GM23338 (cell line): ENCODE data around the gene FBLN2. TPM values are rescaled to one million over a fixed set of nuclear protein-coding genes. Genes with fewer than 3 reads are reported as not detected.

ENCODE experiments used
- ATAC-seq: fragments of 200-7000 bp; cut with Tn5 transposase; 3 replicates; pipeline ENCODE4 v1.9.1; 2020
- DNase-seq: peaks from one replicate; pipeline ENCODE4 v3.0.0-alpha.2; 2015; ENCODE audit warnings: low spot score
- H2AFZ ChIP-seq: fragments of 200-600 bp; sonication (generic); 2 replicates; pipeline ENCODE4 v1.8.0; 2016; ENCODE audit warnings: antibody characterized with exemption, mild to moderate bottlenecking, moderate library complexity
- H3F3A ChIP-seq: fragments of 200-600 bp; sonication (generic); replicated peaks from 2 replicates; pipeline ENCODE4 v1.8.0; 2017; ENCODE audit warnings: antibody characterized with exemption, mixed run types, low read depth
- H3K27ac ChIP-seq: fragments of 200-600 bp; sonication (generic); 2 replicates; pipeline ENCODE4 v1.6.1; 2016; ENCODE audit warnings: low read depth
- H3K27me3 ChIP-seq: fragments of 200-600 bp; sonication (generic); 2 replicates; pipeline ENCODE4 v1.8.0; 2016; ENCODE audit warnings: mild to moderate bottlenecking, mixed run types, moderate library complexity; ENCODE audit not compliant: insufficient read depth
- H3K36me3 ChIP-seq: fragments of 200-600 bp; sonication (generic); 2 replicates; pipeline ENCODE4 v1.8.0; 2016; ENCODE audit warnings: mild to moderate bottlenecking; ENCODE audit not compliant: insufficient read depth
- H3K4me1 ChIP-seq: fragments of 200-600 bp; sonication (generic); 2 replicates; pipeline ENCODE4 v1.8.0; 2016; ENCODE audit warnings: mild to moderate bottlenecking, moderate library complexity; ENCODE audit not compliant: insufficient read depth
- H3K4me2 ChIP-seq: fragments of 200-600 bp; sonication (generic); 2 replicates; pipeline ENCODE4 v1.7.1; 2017; ENCODE audit warnings: mixed run types
- H3K4me3 ChIP-seq: fragments of 200-600 bp; sonication (generic); 2 replicates; pipeline ENCODE4 v1.6.1; 2016; ENCODE audit warnings: mixed run types
- H3K79me2 ChIP-seq: fragments of 200-600 bp; sonication (generic); replicated peaks from 2 replicates; pipeline ENCODE4 v1.8.0; 2017; ENCODE audit warnings: mild to moderate bottlenecking; ENCODE audit not compliant: insufficient read depth
- H3K9me2 ChIP-seq: fragments of 200-600 bp; sonication (generic); 2 replicates; pipeline ENCODE4 v1.8.0; 2017; ENCODE audit not compliant: insufficient read depth
- H4K20me1 ChIP-seq: fragments of 200-600 bp; sonication (generic); replicated peaks from 2 replicates; pipeline ENCODE4 v1.8.0; 2017; ENCODE audit warnings: mild to moderate bottlenecking; ENCODE audit not compliant: insufficient read depth
- H3K27ac Mint-ChIP-seq: 2 replicates; pipeline ENCODE4 v1.8.0; 2020; ENCODE audit warnings: inconsistent platforms, mild to moderate bottlenecking, moderate library complexity, mixed read lengths
- H3K27me3 Mint-ChIP-seq: 3 replicates; pipeline ENCODE4 v1.8.0; 2022; ENCODE audit warnings: low read depth, mild to moderate bottlenecking, moderate library complexity, mixed read lengths, inconsistent platforms; ENCODE audit not compliant: insufficient read depth, poor library complexity
- H3K36me3 Mint-ChIP-seq: 3 replicates; pipeline ENCODE4 v1.8.0; 2021; ENCODE audit warnings: low read depth, mild to moderate bottlenecking, inconsistent platforms, moderate library complexity, mixed read lengths
- H3K4me1 Mint-ChIP-seq: 3 replicates; pipeline ENCODE4 v1.8.0; 2020; ENCODE audit warnings: mild to moderate bottlenecking, inconsistent platforms, mixed read lengths
- H3K4me3 Mint-ChIP-seq: 3 replicates; pipeline ENCODE4 v1.8.0; 2021; ENCODE audit warnings: moderate library complexity, mild to moderate bottlenecking, inconsistent platforms, mixed read lengths
- H3K9me3 Mint-ChIP-seq: 3 replicates; pipeline ENCODE4 v1.8.0; 2020; ENCODE audit warnings: moderate library complexity, mild to moderate bottlenecking, inconsistent platforms, mixed read lengths
- CREB1 ChIP-seq: fragments of 250-450 bp; sonication (Bioruptor Pico); IDR thresholded peaks from 2 replicates; pipeline ENCODE4 v1.5.0; 2020; ENCODE audit warnings: low read depth, mild to moderate bottlenecking, moderate library complexity
- CTCF ChIP-seq, 2 experiments: fragments of 200-600 bp in 1 of 2; sonication (generic) in 1 of 2; conservative IDR thresholded peaks; 2 replicates each; pipeline versions ENCODE4 v1.5.1 to v1.6.1; 2016 to 2017; ENCODE audit warnings: antibody characterized with exemption in 2 of 2, low read depth in 2 of 2, mild to moderate bottlenecking in 2 of 2, moderate library complexity in 1 of 2
- EZH2 ChIP-seq: fragments of 200-600 bp; sonication (generic); IDR thresholded peaks from one replicate; pipeline ENCODE4 v1.8.0; 2017; ENCODE audit warnings: antibody characterized with exemption, mild to moderate bottlenecking, low read depth; ENCODE audit not compliant: unreplicated experiment
- EZH2phosphoT487 ChIP-seq: fragments of 200-600 bp; sonication (generic); IDR thresholded peaks from one replicate; pipeline ENCODE4 v1.8.1; 2018; ENCODE audit warnings: antibody characterized with exemption; ENCODE audit not compliant: unreplicated experiment
- JUNB ChIP-seq: IDR thresholded peaks from one replicate; pipeline ENCODE4 v1.6.1; 2016; ENCODE audit warnings: antibody characterized with exemption; ENCODE audit not compliant: unreplicated experiment
- NANOG ChIP-seq: IDR thresholded peaks from 2 replicates; pipeline ENCODE4 v1.6.1; 2016; ENCODE audit warnings: antibody characterized with exemption, borderline replicate concordance
- POLR2AphosphoS5 ChIP-seq: IDR thresholded peaks from 2 replicates; pipeline ENCODE4 v1.6.1; 2016; ENCODE audit warnings: antibody characterized with exemption, low read depth
- STAT1 ChIP-seq: IDR thresholded peaks from one replicate; pipeline ENCODE4 v1.6.1; 2016; ENCODE audit warnings: antibody characterized with exemption; ENCODE audit not compliant: unreplicated experiment
- ZNF114 ChIP-seq: fragments of 250-450 bp; sonication (Bioruptor Pico); IDR thresholded peaks from 2 replicates; pipeline ENCODE4 v1.5.0; 2020; ENCODE audit warnings: mild to moderate bottlenecking, moderate library complexity
- ZNF331 ChIP-seq: fragments of 250-450 bp; sonication (Bioruptor Pico); IDR thresholded peaks from 2 replicates; pipeline ENCODE4 v1.5.0; 2020; ENCODE audit warnings: low read depth, mild to moderate bottlenecking, moderate library complexity
- polyA plus RNA-seq: library from polyadenylated mRNA; unstranded; fragments of >200 nt; fragmentation: Nextera tagmentation; extraction: Ambion mirVana; gene quantifications from 2 replicates; pipeline ENCODE4 v1.2.1, GENCODE V29; 2016
- total RNA-seq: library from RNA; depleted of rRNA; stranded (reverse); fragments of >200 nt; shearing (Covaris generic); gene quantifications from 2 replicates; pipeline ENCODE4 v1.2.3, GENCODE V29; 2014
- TF ChIP-seq, protein P1 (sequence below): IDR thresholded peaks from one replicate; pipeline ENCODE4 v1.6.1; 2018; ENCODE audit warnings: antibody characterized with exemption; ENCODE audit not compliant: unreplicated experiment
- TF ChIP-seq, protein P2 (sequence below): fragments of 250-450 bp; sonication (Bioruptor Pico); IDR thresholded peaks from 2 replicates; pipeline ENCODE4 v1.5.0; 2020; ENCODE audit warnings: mild to moderate bottlenecking, moderate library complexity
- TF ChIP-seq, protein P3 (sequence below): IDR thresholded peaks from 2 replicates; pipeline ENCODE4 v1.6.1; 2016; ENCODE audit warnings: antibody characterized with exemption

FBLN2 gene
- total and polyA plus RNA-seq, 2 experiments from 2014 or later = 18.8 to 26.8 TPM

DNA sequence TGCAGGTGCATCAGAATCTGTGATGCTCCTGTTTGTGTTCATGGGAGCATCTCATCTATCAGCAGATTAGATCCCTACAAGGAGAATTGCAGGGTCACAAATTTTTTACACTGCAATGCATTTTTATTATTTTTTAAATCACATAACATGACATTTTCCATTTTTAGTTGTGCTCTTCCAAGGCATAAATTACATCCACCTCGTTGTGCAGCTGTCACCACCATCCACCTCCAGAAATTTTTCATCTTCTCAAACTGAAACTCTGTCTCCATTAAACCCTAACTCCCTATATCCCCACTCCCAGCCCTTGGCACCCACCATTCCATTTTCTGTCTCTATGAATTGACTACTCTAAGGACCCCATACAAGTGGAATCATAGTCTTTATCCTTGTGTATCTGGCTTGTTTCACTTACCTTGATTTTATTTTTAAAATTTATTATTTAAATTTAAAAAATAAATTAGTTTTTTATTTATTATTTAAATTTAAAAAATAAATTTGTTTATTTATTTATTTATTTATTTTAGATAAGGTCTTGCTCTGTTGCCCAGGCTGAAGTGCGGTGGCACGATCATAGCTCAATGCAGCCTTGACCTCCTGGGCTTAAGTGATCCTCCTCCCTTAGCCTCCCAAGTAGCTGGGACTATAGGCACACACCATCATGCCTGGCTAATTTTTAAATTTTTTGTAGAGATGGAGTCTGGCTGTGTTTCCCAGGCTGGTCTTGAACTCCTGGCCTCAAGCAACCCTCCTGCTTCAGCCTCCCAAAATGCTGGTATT is 47.7 kb downstream of the FBLN2 start (continued):
- TF ChIP-seq, protein P1, sequence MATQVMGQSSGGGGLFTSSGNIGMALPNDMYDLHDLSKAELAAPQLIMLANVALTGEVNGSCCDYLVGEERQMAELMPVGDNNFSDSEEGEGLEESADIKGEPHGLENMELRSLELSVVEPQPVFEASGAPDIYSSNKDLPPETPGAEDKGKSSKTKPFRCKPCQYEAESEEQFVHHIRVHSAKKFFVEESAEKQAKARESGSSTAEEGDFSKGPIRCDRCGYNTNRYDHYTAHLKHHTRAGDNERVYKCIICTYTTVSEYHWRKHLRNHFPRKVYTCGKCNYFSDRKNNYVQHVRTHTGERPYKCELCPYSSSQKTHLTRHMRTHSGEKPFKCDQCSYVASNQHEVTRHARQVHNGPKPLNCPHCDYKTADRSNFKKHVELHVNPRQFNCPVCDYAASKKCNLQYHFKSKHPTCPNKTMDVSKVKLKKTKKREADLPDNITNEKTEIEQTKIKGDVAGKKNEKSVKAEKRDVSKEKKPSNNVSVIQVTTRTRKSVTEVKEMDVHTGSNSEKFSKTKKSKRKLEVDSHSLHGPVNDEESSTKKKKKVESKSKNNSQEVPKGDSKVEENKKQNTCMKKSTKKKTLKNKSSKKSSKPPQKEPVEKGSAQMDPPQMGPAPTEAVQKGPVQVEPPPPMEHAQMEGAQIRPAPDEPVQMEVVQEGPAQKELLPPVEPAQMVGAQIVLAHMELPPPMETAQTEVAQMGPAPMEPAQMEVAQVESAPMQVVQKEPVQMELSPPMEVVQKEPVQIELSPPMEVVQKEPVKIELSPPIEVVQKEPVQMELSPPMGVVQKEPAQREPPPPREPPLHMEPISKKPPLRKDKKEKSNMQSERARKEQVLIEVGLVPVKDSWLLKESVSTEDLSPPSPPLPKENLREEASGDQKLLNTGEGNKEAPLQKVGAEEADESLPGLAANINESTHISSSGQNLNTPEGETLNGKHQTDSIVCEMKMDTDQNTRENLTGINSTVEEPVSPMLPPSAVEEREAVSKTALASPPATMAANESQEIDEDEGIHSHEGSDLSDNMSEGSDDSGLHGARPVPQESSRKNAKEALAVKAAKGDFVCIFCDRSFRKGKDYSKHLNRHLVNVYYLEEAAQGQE = no peak
- TF ChIP-seq JUNB = no peak
- no peak for TF ChIP-seq STAT1
- no peak for TF ChIP-seq ZNF114

DNA sequence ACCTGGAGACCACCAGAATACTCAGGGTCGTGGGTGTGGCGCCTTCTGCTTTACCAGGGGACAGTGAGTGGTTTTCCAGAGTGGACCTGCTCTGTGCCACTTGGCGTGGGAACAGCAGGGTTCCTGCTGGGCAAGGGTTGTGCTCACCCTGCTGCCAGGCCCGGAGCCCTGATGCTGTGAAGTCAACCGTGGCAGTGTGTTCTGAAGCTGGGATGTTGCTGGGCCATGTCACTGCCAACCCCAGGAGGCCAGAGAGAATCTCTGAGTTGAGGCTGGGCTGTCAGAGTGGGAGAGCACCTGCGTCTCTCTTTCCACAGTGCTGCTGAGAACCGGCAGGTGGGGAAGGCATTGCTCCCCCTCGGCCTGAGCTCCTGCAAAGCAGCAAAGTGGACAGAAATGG is 48.7 kb downstream of the FBLN2 start:
- no peak overlapping the region for H2AFZ ChIP-seq
- H3K4me3 ChIP-seq = no peak overlapping the region
- no peaks in the 10 kb centered on the region for H3F3A ChIP-seq
- H4K20me1 ChIP-seq = no peaks in the 10 kb centered on the region
- Mint-ChIP-seq H3K4me3 (no peak overlapping the region), H3K27ac (no peak overlapping the region), H3K9me3 (no peaks in the 10 kb centered on the region), H3K4me1 (peaks cover 31% of the 10 kb centered on the region), H3K36me3 (no peaks in the 10 kb centered on the region), H3K27me3 (peaks cover 12% of the 10 kb centered on the region)
- no peaks in the 10 kb centered on the region for H3K9me2 ChIP-seq
- ATAC-seq (no peak), DNase-seq (no peak)
- no peaks in the 10 kb centered on the region for H3K79me2 ChIP-seq
- no peaks in the 10 kb centered on the region for H3K36me3 ChIP-seq
- no peak overlapping the region for H3K27ac ChIP-seq
- no peaks in the 10 kb centered on the region for H3K27me3 ChIP-seq
- H3K4me1 ChIP-seq = peaks cover 9% of the 10 kb centered on the region; the same call in 1 of the 2 replicates
- H3K4me2 ChIP-seq = no peak overlapping the region
- TF ChIP-seq, protein P2, sequence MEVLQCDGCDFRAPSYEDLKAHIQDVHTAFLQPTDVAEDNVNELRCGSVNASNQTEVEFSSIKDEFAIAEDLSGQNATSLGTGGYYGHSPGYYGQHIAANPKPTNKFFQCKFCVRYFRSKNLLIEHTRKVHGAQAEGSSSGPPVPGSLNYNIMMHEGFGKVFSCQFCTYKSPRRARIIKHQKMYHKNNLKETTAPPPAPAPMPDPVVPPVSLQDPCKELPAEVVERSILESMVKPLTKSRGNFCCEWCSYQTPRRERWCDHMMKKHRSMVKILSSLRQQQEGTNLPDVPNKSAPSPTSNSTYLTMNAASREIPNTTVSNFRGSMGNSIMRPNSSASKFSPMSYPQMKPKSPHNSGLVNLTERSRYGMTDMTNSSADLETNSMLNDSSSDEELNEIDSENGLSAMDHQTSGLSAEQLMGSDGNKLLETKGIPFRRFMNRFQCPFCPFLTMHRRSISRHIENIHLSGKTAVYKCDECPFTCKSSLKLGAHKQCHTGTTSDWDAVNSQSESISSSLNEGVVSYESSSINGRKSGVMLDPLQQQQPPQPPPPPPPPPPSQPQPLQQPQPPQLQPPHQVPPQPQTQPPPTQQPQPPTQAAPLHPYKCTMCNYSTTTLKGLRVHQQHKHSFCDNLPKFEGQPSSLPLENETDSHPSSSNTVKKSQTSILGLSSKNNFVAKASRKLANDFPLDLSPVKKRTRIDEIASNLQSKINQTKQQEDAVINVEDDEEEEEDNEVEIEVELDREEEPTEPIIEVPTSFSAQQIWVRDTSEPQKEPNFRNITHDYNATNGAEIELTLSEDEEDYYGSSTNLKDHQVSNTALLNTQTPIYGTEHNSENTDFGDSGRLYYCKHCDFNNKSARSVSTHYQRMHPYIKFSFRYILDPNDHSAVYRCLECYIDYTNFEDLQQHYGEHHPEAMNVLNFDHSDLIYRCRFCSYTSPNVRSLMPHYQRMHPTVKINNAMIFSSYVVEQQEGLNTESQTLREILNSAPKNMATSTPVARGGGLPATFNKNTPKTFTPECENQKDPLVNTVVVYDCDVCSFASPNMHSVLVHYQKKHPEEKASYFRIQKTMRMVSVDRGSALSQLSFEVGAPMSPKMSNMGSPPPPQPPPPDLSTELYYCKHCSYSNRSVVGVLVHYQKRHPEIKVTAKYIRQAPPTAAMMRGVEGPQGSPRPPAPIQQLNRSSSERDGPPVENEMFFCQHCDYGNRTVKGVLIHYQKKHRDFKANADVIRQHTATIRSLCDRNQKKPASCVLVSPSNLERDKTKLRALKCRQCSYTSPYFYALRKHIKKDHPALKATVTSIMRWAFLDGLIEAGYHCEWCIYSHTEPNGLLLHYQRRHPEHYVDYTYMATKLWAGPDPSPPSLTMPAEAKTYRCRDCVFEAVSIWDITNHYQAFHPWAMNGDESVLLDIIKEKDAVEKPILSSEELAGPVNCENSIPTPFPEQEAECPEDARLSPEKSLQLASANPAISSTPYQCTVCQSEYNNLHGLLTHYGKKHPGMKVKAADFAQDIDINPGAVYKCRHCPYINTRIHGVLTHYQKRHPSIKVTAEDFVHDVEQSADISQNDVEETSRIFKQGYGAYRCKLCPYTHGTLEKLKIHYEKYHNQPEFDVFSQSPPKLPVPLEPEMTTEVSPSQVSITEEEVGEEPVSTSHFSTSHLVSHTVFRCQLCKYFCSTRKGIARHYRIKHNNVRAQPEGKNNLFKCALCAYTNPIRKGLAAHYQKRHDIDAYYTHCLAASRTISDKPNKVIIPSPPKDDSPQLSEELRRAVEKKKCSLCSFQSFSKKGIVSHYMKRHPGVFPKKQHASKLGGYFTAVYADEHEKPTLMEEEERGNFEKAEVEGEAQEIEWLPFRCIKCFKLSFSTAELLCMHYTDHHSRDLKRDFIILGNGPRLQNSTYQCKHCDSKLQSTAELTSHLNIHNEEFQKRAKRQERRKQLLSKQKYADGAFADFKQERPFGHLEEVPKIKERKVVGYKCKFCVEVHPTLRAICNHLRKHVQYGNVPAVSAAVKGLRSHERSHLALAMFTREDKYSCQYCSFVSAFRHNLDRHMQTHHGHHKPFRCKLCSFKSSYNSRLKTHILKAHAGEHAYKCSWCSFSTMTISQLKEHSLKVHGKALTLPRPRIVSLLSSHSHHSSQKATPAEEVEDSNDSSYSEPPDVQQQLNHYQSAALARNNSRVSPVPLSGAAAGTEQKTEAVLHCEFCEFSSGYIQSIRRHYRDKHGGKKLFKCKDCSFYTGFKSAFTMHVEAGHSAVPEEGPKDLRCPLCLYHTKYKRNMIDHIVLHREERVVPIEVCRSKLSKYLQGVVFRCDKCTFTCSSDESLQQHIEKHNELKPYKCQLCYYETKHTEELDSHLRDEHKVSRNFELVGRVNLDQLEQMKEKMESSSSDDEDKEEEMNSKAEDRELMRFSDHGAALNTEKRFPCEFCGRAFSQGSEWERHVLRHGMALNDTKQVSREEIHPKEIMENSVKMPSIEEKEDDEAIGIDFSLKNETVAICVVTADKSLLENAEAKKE (CRISPR knock-in tag) = no peak
- TF ChIP-seq CREB1 (CRISPR knock-in tag) = no peak
- TF ChIP-seq NANOG = no peak
- no peak for TF ChIP-seq EZH2
- TF ChIP-seq STAT1 = no peak
- TF ChIP-seq EZH2phosphoT487 = no peak
- no peak for TF ChIP-seq ZNF331 (CRISPR knock-in tag)
- TF ChIP-seq CTCF (conservative IDR thresholded peaks at IDR 0.05; ENCODE audit: low read depth in 2 of 2) = no peak
- TF ChIP-seq POLR2AphosphoS5 = no peak
- TF ChIP-seq, protein P3, sequence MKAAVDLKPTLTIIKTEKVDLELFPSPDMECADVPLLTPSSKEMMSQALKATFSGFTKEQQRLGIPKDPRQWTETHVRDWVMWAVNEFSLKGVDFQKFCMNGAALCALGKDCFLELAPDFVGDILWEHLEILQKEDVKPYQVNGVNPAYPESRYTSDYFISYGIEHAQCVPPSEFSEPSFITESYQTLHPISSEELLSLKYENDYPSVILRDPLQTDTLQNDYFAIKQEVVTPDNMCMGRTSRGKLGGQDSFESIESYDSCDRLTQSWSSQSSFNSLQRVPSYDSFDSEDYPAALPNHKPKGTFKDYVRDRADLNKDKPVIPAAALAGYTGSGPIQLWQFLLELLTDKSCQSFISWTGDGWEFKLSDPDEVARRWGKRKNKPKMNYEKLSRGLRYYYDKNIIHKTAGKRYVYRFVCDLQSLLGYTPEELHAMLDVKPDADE = no peak
